GM20000 (cell line): ENCODE data around the gene MYH7B.

Experiments used
- DNase-seq: peaks from one replicate; pipeline ENCODE4 v3.0.0; 2012; ENCODE audit warnings: low spot score
- CTCF ChIP-seq: IDR thresholded peaks from 2 replicates; pipeline ENCODE4 v1.5.1; 2012; ENCODE audit warnings: mild to moderate bottlenecking, control low read depth; ENCODE audit errors: extremely low read depth, missing control alignments

The MYH7B gene

DNA sequence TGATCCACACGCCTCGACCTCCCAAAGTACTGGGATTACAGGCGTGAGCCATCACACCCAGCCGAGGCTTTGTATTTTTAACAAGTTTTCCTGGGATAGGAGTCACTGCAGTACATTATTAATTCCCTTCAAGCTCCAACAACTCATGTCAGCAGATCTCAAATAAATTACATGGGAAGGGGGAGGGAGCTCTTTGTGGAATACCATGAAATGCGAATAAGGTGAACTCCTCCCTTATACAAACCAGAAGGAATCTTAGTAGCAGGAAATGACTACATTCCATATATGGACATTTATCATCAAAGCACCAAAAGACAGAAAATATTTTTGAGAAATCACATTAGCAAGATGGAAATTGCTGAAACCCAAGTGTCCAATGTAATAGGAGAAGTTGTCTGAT is 3.0 kb upstream of the MYH7B start:
- TF ChIP-seq CTCF: no peak
- DNase-seq: no peak

DNA sequence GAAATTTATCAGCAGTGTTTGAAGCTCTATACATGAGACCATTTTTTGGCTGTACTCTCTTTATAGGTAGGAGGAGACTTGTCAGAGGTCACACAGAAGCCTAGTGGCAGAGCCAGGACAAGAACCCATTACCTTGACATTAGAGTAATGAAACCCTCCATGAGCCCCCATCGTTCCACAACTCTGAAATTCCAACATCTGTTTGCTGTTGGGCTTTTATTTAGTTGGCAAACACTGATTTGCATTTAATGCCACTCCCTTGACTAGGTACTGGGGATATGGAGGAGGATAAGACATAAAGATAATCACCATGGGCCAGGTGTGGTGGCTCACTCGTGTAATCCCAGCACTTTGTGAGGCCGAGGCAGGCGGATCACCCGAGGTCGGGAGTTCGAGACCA is 1.7 kb upstream of the MYH7B start:
- no peak for TF ChIP-seq CTCF
- DNase-seq: no peak

DNA sequence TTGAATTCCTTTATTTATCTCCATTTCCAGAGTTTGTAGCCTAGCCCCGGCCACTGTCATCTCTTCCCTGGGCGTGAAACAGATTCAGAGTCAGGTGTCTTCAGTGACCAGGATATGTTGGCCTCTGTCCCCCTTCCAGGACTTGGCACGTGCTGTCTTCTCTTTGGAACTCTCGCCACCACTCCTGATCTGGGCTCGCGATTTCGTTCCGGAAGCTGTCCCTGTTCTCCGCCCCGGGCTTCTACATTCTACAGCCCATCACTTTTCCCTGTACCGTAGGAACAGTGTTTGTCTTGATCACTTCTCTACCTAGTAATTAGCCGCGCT is 801 bp upstream of the MYH7B start:
- no peak for TF ChIP-seq CTCF
- no peak for DNase-seq

DNA sequence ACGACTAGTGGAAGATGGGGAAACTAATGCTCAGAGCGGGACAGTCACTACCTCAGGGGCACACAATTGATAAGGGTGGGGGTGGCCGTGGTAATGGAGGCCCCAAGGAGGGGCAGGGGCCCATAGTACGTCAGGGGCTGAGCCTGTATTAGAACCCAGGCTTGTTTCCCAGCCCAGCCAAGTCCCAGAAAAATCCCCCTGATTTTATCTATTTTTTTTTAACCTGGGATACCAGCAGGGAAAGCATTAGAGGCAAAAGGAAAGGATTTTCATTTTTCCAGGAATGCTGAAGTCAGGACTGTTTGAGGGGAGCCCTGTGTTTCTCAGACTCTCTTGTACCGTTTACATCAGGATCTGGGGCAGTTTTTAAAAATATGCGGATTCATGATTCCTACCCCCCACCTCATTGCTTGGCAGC is 382 bp downstream of the MYH7B start:
- no peak for TF ChIP-seq CTCF

GRCh38 chr20:34956751-34957472 is 1.2 kb downstream of the MYH7B start:
- TF ChIP-seq CTCF: no peak
- no peak for DNase-seq

More for the DNA sequence above, 382 bp downstream of the MYH7B start:
- no peak for DNase-seq

GRCh38 chr20:34964486-34964885 is 8.8 kb downstream of the MYH7B start:
- DNase-seq: no peak
- no peak for TF ChIP-seq CTCF

DNA sequence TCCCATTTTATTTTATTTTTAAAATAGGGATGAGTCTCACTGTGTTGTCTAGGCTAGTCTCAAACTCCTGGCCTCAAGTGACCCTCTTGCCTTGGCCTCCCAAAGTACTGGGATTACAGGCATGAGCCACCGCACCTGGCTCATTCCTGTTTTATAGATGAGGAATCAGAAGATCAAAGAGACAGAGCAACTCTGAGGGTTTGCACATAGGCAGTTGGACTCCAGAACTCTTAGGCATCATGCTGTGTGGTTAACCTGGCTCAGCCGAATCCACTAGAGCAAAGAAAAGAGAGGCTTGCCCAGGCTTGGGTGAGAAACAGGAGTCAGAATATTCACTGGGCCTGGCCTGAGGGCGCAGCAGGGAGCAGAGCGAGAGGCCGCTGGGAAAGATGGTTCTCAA is 9.4 kb downstream of the MYH7B start:
- no peak for DNase-seq
- no peak for TF ChIP-seq CTCF
